Peyer's patch (tissue), 4 donors: Measurements from ENCODE around the gene DLK1. TPM values are rescaled to one million over a fixed set of nuclear protein-coding genes. Genes with fewer than 3 reads are reported as not detected.

Source experiments
- DNase-seq, 3 donors: peaks; one replicate each; pipeline ENCODE4 v3.0.0-alpha.2; 2017 to 2019
- H3K27ac ChIP-seq, 4 donors: fragments of 200-600 bp; sonication (generic); one replicate each; pipeline ENCODE4 v1.5.1; 2016 to 2019
- H3K27me3 ChIP-seq, 2 donors: fragments of 200-600 bp; sonication (generic); one replicate each; pipeline ENCODE4 v1.5.1; 2019
- H3K36me3 ChIP-seq, 3 donors: fragments of 200-600 bp; sonication (generic); one replicate each; pipeline ENCODE4 v1.5.1; 2016 to 2019
- H3K4me1 ChIP-seq, 4 donors: fragments of 200-600 bp; sonication (generic); one replicate each; pipeline ENCODE4 v1.5.1; 2016 to 2019
- H3K4me3 ChIP-seq, 4 donors: fragments of 200-600 bp; sonication (generic); 1 replicate in 3 of 4; 2 replicates in 1 of 4; pipeline ENCODE4 v1.5.1; 2016 to 2019; ENCODE audit warnings: mild to moderate bottlenecking in 1 of 4
- H3K9me3 ChIP-seq, 4 donors: fragments of 200-600 bp; sonication (generic); one replicate each; pipeline ENCODE4 v1.5.1; 2016 to 2019; ENCODE audit warnings: mild to moderate bottlenecking in 1 of 4
- POLR2A ChIP-seq, 2 donors: fragments of 450-650 bp; IDR thresholded peaks; one replicate each; pipeline ENCODE4 v1.5.1; 2017; ENCODE audit warnings: antibody characterized with exemption in 2 of 2, mild to moderate bottlenecking in 2 of 2, moderate library complexity in 2 of 2
- total RNA-seq, 4 donors: library from RNA; depleted of rRNA; stranded (reverse); fragments of >200 nt; gene quantifications; one replicate each; pipeline ENCODE4 v1.1.0, GENCODE V29; 2016
- TF ChIP-seq, protein P1 (sequence below), 6 experiments: fragments of 450-650 bp in 4 of 6; fragments of 200-600 bp in 2 of 6; sonication (generic) in 1 of 6; IDR thresholded peaks; one replicate each; pipeline ENCODE4 v1.5.1; 2017 to 2019; ENCODE audit warnings: antibody characterized with exemption in 6 of 6, mild to moderate bottlenecking in 3 of 6, moderate library complexity in 1 of 6

DLK1 gene
- total RNA-seq, 4 donors from 2014 or later: not detected

DNA sequence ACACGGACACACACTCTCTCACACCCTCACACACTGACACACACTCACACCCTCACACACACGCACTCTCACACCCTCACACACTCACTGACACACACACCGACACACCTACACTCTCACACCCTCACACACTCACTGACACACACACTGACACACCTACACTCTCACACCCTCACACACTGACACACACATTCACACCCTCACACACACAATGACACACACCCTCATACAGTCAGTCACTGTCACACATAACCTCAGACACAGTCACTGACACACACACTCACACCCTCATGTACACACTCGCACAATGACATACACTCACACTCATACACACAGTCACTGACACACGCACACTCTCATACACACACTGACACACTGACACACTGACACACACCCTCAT, 19.8 kb upstream of the DLK1 start:
- no peak for DNase-seq
- Histone ChIP-seq H3K27me3 (no peaks in the 10 kb centered on the region), H3K4me1 (peaks cover 0 to 9% (median 0%) of the 10 kb centered on the region in 4 donors), H3K27ac (no peak overlapping the region), H3K9me3 (no peaks in the 10 kb centered on the region), H3K4me3 (no peak overlapping the region), H3K36me3 (no peaks in the 10 kb centered on the region)
- TF ChIP-seq, protein P1, sequence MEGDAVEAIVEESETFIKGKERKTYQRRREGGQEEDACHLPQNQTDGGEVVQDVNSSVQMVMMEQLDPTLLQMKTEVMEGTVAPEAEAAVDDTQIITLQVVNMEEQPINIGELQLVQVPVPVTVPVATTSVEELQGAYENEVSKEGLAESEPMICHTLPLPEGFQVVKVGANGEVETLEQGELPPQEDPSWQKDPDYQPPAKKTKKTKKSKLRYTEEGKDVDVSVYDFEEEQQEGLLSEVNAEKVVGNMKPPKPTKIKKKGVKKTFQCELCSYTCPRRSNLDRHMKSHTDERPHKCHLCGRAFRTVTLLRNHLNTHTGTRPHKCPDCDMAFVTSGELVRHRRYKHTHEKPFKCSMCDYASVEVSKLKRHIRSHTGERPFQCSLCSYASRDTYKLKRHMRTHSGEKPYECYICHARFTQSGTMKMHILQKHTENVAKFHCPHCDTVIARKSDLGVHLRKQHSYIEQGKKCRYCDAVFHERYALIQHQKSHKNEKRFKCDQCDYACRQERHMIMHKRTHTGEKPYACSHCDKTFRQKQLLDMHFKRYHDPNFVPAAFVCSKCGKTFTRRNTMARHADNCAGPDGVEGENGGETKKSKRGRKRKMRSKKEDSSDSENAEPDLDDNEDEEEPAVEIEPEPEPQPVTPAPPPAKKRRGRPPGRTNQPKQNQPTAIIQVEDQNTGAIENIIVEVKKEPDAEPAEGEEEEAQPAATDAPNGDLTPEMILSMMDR (IDR thresholded peaks at IDR 0.05): no peak
- TF ChIP-seq POLR2A (IDR thresholded peaks at IDR 0.05): no peak

DNA sequence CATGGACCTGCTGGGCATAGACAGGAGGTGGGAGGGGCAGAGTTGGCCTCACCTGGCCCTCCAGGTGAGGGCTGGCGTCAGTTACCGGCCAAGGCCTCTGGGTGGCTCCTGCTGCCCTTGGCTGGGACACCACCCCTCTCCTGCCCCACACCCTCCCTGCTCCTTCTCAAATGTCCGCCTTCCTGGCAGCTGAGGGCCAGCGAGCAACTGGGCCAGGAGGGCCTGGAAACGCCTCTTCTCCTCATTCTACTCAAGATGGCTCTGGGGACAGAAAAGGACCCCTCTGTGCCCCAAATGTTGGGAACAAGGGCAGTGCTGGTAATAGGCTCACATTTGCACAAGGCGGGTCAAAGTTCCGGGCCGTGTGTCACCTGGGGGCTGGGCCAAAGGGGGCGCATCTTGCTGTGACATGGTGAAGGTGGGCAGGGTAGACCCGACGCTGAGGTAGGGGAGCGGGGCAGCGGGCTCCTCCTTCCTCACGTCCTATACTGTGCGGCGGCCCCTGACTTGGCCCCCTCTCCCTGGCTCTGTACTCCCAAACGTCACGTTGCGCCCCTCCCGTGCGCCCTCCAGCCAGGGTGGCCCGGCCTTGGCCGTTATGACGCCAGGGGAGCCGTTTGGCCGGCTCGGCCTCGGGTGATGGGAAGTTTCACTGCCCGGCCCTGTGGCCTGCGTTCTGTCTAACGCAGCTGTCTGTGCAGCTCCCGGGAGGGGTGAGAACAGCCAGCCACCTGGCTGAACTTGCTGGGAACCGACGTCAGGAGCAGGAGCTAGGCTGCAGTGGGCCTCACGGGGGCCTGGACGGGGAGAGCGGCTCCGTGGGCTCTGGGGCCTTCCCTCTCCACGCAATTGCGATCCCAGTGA, 18.0 kb upstream of the DLK1 start:
- no peak for TF ChIP-seq POLR2A (IDR thresholded peaks at IDR 0.05)
- TF ChIP-seq, protein P1 (IDR thresholded peaks at IDR 0.05): peak in 3 of 6 experiments; percentile 35 to 42 (median 37)
- Histone ChIP-seq H3K27me3 (no peaks in the 10 kb centered on the region), H3K27ac (peak overlapping the region in 1 of 4 donors; percentile 51), H3K4me1 (peaks cover 0 to 9% (median 0%) of the 10 kb centered on the region in 4 donors), H3K36me3 (no peaks in the 10 kb centered on the region), H3K4me3 (peak overlapping the region in 1 of 4 donors; percentile 16), H3K9me3 (no peaks in the 10 kb centered on the region)
- peak in 1 of 3 donors; percentile 67 for DNase-seq

DNA sequence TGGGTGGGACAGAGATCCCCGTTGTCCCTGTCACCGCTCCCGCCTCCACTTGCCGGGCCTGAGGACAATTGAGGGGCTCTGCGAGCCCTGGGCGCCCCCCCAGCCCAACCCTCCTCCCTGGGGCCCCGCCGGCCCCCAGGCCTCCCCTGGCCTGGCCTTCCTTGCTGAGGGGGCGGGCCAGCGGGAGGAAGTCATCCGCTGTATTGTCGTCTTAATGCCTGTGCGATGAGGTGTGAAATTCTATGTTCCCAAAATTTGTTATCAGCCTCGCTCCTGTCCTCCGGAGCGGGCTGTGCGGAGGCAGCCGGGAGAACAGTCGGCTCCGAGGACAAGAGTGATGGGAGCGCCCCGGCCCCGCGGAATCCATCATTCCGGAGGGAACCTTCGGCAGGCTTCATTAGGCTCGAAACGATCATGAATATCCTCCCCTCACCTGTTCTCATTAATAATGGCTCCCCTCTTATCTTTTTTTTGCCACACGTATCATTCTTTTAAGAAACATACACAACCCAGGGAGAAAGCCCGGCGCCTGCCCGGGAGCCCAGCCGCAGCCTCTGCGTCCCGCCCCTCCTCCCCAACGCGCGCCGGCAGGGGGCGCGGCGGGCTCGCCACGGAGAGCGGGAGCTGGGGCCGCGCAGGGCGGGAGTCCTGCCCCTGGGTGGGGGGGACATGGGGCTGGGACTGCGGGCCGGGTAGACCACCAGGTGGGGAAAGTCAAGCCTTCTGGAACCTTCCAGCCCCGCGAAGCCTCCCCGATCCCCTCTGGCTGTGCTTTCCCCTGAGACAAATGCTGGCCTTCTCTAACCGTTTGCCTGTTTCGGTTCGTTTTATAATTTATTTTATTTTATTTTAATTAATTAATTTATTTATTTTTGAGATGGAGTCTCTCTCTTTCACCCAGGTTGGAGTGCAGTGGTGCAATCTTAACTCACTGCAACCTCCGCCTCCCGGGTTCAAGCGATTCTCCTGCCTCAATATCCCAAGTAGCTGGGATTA, 17.1 kb upstream of the DLK1 start:
- DNase-seq: peak in 1 of 3 donors; percentile 65
- H3K27me3 ChIP-seq: no peaks in the 10 kb centered on the region
- H3K4me1 ChIP-seq: peaks cover 0 to 9% (median 0%) of the 10 kb centered on the region in 4 donors
- H3K9me3 ChIP-seq: no peaks in the 10 kb centered on the region
- H3K36me3 ChIP-seq: no peaks in the 10 kb centered on the region
- peak overlapping the region in 1 of 4 donors; percentile 51 for H3K27ac ChIP-seq
- TF ChIP-seq, protein P1 (IDR thresholded peaks at IDR 0.05): peak in 3 of 6 experiments; percentile 31 to 59 (median 33)
- TF ChIP-seq POLR2A (IDR thresholded peaks at IDR 0.05): no peak
- H3K4me3 ChIP-seq: peak overlapping the region in 2 of 4 donors; percentile 12 to 16

DNA sequence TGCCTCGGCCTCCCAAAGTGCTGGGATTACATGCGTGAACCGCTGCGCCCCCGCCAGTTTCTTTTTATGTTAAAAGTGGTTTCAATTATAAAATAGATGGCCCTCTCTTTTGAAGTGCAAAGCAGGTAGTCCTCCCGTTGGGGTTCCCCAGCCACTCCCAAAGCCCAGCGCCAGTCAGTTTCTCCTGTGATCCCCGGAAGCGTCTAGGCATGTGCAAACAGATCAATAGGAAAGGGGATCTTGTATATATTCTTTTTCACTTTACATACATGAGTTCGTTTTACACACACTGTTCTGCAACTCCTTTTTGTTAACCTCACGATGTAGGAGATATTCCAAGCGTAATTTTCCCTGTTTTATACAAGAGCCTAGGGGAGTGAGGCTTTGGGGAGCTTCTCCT, 16.3 kb upstream of the DLK1 start:
- H3K9me3 ChIP-seq: no peaks in the 10 kb centered on the region
- H3K4me3 ChIP-seq: no peak overlapping the region
- H3K36me3 ChIP-seq: no peaks in the 10 kb centered on the region
- TF ChIP-seq POLR2A (IDR thresholded peaks at IDR 0.05): no peak
- TF ChIP-seq, protein P1 (IDR thresholded peaks at IDR 0.05): no peak
- H3K27me3 ChIP-seq: no peaks in the 10 kb centered on the region
- H3K27ac ChIP-seq: no peak overlapping the region
- no peak for DNase-seq
- H3K4me1 ChIP-seq: peaks cover 0 to 9% (median 0%) of the 10 kb centered on the region in 4 donors

DNA sequence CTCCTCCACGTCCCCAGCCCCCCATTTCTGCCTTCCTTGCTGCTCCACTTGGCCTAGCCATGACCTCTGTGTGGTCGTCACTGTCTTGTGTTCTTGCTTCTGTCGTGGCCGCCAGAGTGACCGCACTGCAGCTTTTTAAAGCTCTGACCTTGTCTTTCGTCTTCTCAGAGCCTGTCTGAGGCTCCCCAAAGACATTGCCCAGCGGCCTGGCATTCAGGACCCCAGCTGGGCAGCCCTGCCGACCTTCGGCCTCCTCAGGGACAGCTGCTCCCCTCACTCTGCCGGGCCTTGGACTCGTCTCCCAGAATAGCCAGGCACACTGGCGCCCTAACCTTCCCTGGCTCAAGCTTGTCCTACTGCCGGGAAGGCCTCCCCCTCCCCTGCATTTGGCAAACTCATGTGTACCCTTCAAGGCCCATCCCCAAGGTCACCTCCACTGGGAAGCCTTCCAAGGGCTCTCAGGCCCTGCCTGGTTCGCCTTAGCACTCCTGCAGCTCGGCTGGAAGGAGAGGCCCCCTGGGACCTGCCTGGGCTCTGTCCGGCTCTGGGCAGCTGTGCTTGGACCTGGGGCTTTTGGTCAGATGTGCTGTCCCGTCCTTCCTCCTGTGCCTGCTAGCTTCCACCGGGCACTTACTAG, 15.7 kb upstream of the DLK1 start:
- Histone ChIP-seq H3K9me3 (no peaks in the 10 kb centered on the region), H3K27me3 (no peaks in the 10 kb centered on the region), H3K36me3 (no peaks in the 10 kb centered on the region), H3K4me3 (no peak overlapping the region), H3K27ac (no peak overlapping the region), H3K4me1 (peaks cover 0 to 9% (median 0%) of the 10 kb centered on the region in 4 donors)
- no peak for TF ChIP-seq POLR2A (IDR thresholded peaks at IDR 0.05)
- TF ChIP-seq, protein P1 (IDR thresholded peaks at IDR 0.05): no peak
- no peak for DNase-seq
